ENCODE measurements around the gene ZSCAN10. TPM values are rescaled to one million over a fixed set of nuclear protein-coding genes. Genes with fewer than 3 reads are reported as not detected.

The ZSCAN10 gene
- total RNA-seq, 2 experiments from 2014 or later, result not detected

- ChIA-PET POLR2A (no interaction called here), CTCF (interaction anchor here (1.3 to 2.0 kb wide), 3 partner anchors 11 to 59 kb away, joined by 4 to 9 read pairs (median 7); no protein-coding TSS in a partner anchor)
Measured at GRCh38 chr16:3118204-3118790, 19.2 kb upstream of the ZSCAN10 start.

DNA sequence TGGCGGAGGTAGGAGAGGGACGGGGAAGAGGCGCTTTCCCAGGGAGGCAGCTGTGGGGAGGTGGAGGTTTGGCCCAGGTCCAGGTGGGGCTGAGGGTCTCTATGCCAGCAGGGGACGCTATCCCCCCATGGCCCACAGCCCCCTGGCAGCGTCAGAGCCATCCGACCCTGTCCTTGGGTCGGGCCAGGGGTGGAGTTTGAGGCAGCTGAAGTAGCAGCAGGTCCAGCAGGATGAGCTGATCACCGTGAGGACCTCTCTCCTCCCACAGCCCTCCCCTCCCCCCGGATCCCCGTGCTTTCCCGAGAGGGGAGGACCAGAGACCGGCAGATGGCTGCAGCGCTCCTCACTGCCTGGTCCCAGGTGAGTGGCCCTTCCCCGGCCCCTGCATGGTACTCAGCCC is 16.5 kb upstream of the ZSCAN10 start:
- POLR2A ChIA-PET, result no interaction called here
- CTCF ChIA-PET, result interaction anchor here (1.4 kb wide), 1 partner anchor 14 kb away, joined by 6 read pairs; no protein-coding TSS in a partner anchor

GRCh38 chr16:3115003-3115402 is 15.9 kb upstream of the ZSCAN10 start:
- ChIA-PET POLR2A (no interaction called here), CTCF (interaction anchor here (1.4 kb wide), 1 partner anchor 13 kb away, joined by 6 read pairs; no protein-coding TSS in a partner anchor)

GRCh38 chr16:3113765-3114479 is 14.8 kb upstream of the ZSCAN10 start:
- ChIA-PET CTCF (interaction anchor here (0.5 to 1.6 kb wide), 2 partner anchors 9 to 15 kb away, joined by 3 read pairs; partner anchors contain the start of gene ZSCAN10), POLR2A (no interaction called here)

- ChIA-PET POLR2A (no interaction called here), CTCF (interaction anchor here (0.5 to 1.6 kb wide), 4 partner anchors 8 to 17 kb away, joined by 3 to 4 read pairs (median 3); partner anchors contain the start of gene ZSCAN10)
Measured at GRCh38 chr16:3112881-3113574, 13.9 kb upstream of the ZSCAN10 start.

DNA sequence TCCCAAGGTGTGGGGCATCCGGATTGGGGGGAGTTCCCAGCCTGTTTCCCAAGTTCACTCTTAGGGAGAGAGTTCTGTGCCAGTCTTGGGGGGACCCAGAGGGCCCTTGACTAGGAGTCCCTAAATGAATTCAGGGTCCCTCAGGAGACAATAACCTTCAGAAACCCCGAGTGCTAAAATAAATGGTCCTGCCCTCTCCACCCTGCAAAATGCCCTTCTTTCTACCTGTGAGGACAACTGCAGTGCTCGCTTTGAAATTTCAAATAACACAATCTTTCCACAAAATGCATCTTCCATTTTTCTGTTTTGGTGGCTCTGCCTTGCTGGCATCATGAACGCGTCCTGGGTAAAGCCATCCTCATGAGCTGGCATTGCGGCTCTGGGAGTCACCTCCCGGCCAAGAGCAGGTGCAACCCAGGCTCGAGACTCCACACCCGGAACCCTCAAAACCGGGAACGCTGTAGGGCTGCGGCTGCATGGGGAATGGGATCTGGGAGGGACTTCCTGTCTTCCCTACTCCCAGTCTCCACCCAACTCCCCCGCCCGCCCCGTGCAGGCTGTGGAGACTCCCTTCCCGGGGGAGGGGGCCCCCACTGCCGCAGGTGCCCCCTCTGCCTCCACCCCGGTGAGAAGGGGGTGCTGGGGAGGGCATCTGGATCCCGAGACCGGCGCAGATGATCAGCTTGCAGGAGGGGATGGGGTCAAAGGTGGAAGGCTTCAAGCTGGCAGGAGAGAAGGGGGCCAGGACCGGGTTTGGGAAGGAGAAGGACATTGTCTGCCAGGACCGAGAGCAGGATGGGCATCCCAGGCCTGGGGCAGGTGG is 13.2 kb upstream of the ZSCAN10 start, which contains the start of gene ZNF205:
ZNF205 (plus strand) TSS at position 529 of the 823 bp plus-strand sequence. CDS start 845 bp downstream, outside the sequence.
- CTCF ChIA-PET, result interaction anchor here (0.6 to 1.6 kb wide), 4 partner anchors 8 to 17 kb away, joined by 3 to 4 read pairs (median 4); partner anchors contain the start of gene ZSCAN10
- POLR2A ChIA-PET, result no interaction called here

DNA sequence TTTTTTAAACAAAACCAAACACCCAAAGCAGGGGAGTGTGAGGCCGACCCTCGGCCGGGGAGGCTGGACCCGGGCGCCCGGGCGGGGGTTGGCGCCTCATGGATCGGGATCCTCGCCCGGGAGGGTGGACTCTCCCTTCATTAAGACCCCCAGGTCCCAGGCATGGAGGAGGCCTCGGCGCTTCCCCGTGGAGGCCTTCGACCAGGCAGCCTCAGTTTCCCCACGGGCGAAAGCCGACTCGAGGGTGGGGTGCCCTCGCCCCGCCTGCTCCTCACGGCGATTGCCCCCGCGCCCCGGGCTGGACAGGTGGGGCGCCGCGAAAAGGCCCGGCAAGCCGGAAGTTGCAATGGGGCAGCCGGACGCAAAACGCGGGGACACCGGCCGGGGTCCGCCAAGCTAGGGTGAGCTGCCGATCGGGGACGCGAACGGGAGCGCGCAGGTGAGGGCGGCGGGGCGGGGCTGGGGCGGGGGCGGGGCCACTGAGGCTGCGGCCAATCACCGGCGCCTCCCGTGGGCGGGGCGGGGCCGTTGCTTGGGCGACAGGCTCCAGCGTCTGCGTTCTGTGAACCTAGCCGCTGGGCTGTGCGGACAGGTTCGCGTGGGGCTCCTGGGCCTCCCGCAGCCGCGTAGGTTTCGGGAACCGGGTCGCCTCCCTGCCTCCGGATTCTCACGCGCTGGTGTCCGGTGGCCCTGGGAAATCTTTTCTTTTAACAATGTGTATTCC is 7.3 kb upstream of the ZSCAN10 start:
- POLR2A ChIA-PET, result interaction anchor here (0.6 to 2.3 kb wide), 2 partner anchors 28 to 30 kb away, joined by 3 to 10 read pairs; partner anchors contain the start of gene ZNF213
- CTCF ChIA-PET, result interaction anchor here (0.6 to 2.4 kb wide), 5 partner anchors 23 to 74 kb away, joined by 3 to 7 read pairs (median 5); no protein-coding TSS in a partner anchor

GRCh38 chr16:3101841-3102470 is 2.9 kb upstream of the ZSCAN10 start:
- ChIA-PET POLR2A (no interaction called here), CTCF (interaction anchor here (0.5 to 9.5 kb wide), 7 partner anchors 13 to 53 kb away, joined by 3 to 121 read pairs (median 3); partner anchors contain the start of gene ZNF213)

GRCh38 chr16:3101018-3101840 is 2.1 kb upstream of the ZSCAN10 start:
- CTCF ChIA-PET, result interaction anchor here (0.7 to 9.5 kb wide), 10 partner anchors 14 to 53 kb away, joined by 3 to 121 read pairs (median 4); partner anchors contain the start of genes IL32 and ZNF213
- POLR2A ChIA-PET, result interaction anchor here (0.7 kb wide), 1 partner anchor 23 kb away, joined by 3 read pairs; no protein-coding TSS in a partner anchor

GRCh38 chr16:3099732-3100499 is 822 bp upstream of the ZSCAN10 start:
- ChIA-PET CTCF (interaction anchor here (1.1 to 9.5 kb wide), 5 partner anchors 19 to 51 kb away, joined by 3 to 121 read pairs (median 5); partner anchors contain the start of gene ZNF213), POLR2A (interaction anchor here (1.0 kb wide), 1 partner anchor 41 kb away, joined by 3 read pairs; no protein-coding TSS in a partner anchor)

DNA sequence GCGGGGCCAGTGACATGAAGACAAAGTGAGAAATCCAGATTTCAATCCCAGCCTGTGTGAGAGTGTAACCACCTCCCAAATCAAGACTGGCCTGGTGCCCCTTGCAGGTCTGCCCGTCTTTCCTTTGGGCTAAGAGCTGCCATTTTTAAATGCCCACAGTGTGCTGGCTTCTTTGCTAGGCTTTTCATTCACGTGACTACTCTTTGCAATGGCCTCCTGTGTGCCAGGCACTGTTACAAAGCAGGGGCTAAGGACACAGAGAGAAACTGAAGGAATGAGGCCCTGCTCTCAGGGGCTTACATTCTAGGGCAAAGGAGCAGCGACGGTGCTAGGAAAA is 269 bp upstream of the ZSCAN10 start:
- ChIA-PET CTCF (interaction anchor here (1.7 to 9.5 kb wide), 3 partner anchors 31 to 51 kb away, joined by 3 to 121 read pairs (median 37); partner anchors contain the start of gene ZNF213), POLR2A (interaction anchor here (1.0 kb wide), 1 partner anchor 41 kb away, joined by 3 read pairs; no protein-coding TSS in a partner anchor)

DNA sequence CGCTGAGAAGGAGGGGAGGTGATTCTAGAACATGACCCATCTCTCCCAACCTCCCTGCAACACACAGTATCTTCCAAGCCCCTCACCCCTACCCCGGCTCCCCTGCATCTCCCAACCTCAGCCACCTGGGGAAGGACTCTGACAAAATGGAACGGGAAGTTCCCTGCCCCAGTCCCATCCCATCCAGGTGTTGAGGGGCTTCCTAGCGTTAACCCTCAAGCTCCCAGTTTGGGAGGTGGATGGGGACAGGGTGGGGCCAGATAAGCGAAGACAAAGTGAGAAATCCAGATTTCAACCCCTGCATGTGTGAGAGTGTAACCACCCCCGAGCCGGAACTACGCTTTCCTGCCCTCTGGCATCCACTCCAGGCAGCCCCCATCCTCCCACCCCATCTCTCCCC is 1.8 kb downstream of the ZSCAN10 start:
- ChIA-PET POLR2A (interaction anchor here (1.0 kb wide), 1 partner anchor 28 kb away, joined by 3 read pairs; no protein-coding TSS in a partner anchor), CTCF (interaction anchor here (0.7 to 9.5 kb wide), 8 partner anchors 22 to 254 kb away, joined by 3 to 121 read pairs (median 4); partner anchors contain the start of genes IL32 and ZNF213)

GRCh38 chr16:3096362-3096761 is 2.7 kb downstream of the ZSCAN10 start:
- POLR2A ChIA-PET, result interaction anchor here (1.0 to 1.4 kb wide), 2 partner anchors 22 to 27 kb away, joined by 3 to 4 read pairs; no protein-coding TSS in a partner anchor

DNA sequence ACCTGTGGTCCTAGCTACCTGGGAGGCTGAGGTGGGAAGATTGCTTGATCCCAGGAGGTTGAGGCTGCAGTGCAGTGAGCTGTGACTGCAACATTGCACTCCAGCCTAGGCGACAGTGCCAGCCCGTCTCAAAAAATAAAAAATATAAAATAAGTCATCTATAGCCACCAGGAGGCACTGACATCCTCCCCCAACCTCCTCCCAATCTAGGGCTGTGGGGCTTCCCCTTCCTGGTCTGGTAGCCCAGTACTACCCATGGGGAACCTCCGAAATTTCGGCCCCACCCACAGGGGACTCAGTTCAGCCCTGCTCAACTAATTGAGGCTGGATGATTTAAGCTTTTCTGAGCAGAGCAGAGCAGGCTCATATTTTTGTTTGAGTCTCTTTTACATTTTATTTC is 3.2 kb downstream of the ZSCAN10 start:
- CTCF ChIA-PET, result interaction anchor here (0.5 to 9.5 kb wide), 13 partner anchors 10 to 72 kb away, joined by 3 to 121 read pairs (median 3); partner anchors contain the start of gene ZNF213
- POLR2A ChIA-PET, result interaction anchor here (0.7 to 1.4 kb wide), 2 partner anchors 21 to 46 kb away, joined by 4 to 8 read pairs; no protein-coding TSS in a partner anchor

More at GRCh38 chr16:3096362-3096761, 2.7 kb downstream of the ZSCAN10 start:
- CTCF ChIA-PET, result interaction anchor here (0.7 to 9.5 kb wide), 11 partner anchors 21 to 72 kb away, joined by 3 to 121 read pairs (median 5); partner anchors contain the start of gene ZNF213

Data from activated CD8-positive, alpha-beta memory T cell treated with anti-CD3 and anti-CD28 coated beads for 36 hours (primary cell).